ENCODE measurements around the gene CHAD. TPM values are rescaled to one million over a fixed set of nuclear protein-coding genes. Genes with fewer than 3 reads are reported as not detected.

CHAD gene
- total RNA-seq, 3 donors from 2014 or later: 2.3 to 5.6 TPM; not detected in 1

DNA sequence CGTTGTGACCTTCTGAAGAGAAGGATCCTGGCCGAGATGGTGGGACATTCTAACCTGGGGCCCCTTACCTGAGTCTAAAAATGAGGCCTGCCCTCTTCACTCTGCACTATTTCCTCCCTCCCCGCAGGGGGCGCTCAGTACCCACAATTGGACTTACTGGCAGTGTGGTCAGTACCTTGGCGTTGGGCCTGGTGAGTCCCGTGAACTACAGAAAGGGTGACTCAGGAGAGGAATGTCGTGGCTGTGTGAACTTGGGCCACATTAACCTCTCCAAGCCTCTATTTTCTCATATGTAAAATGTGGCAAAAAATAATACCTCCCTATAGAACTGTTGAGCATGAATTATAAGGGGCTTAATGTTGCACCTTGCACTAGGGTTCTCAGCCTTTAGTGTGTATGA, 13.8 kb upstream of the CHAD start:
- intact Hi-C loops (cut with DNase I; ENCODE audit: low total_unique reads): no loop called here
- Histone ChIP-seq H3K27me3 (no peaks in the 10 kb centered on the region), H3K27ac (peak overlapping the region; percentile 79 to 83), H3K4me3 (no peak overlapping the region), H3K4me1 (peaks cover 0 to 7% of the 10 kb centered on the region in 2 donors), H3K36me3 (no peaks in the 10 kb centered on the region), H3K9me3 (no peaks in the 10 kb centered on the region)
- DNase-seq (ENCODE audit: low spot score in 2 of 2): peak; percentile 96 to 98
- TF ChIP-seq POLR2A (IDR thresholded peaks at IDR 0.05): no peak
- peak; percentile 90 to 94 (median 92) for TF ChIP-seq POLR2AphosphoS5 (IDR thresholded peaks at IDR 0.05)
- peak; percentile 86 to 95 (median 95) for TF ChIP-seq CTCF (IDR thresholded peaks at IDR 0.05)

- H3K4me1 ChIP-seq: peaks cover 0 to 7% of the 10 kb centered on the region in 2 donors
- peak overlapping the region; percentile 79 to 83 for H3K27ac ChIP-seq
- DNase-seq (ENCODE audit: low spot score in 2 of 2): no peak
- no peaks in the 10 kb centered on the region for H3K36me3 ChIP-seq
- intact Hi-C loops (cut with DNase I; ENCODE audit: low total_unique reads): no loop called here
- no peaks in the 10 kb centered on the region for H3K27me3 ChIP-seq
- no peak for TF ChIP-seq POLR2AphosphoS5 (IDR thresholded peaks at IDR 0.05)
- TF ChIP-seq POLR2A (IDR thresholded peaks at IDR 0.05): no peak
- H3K4me3 ChIP-seq: no peak overlapping the region
- H3K9me3 ChIP-seq: no peaks in the 10 kb centered on the region
Measured at GRCh38 chr17:50482110-50482509, 13.4 kb upstream of the CHAD start.

- Histone ChIP-seq H3K4me1 (peaks cover 0 to 7% of the 10 kb centered on the region in 2 donors), H3K27me3 (no peaks in the 10 kb centered on the region), H3K36me3 (no peaks in the 10 kb centered on the region), H3K4me3 (no peak overlapping the region), H3K9me3 (no peaks in the 10 kb centered on the region), H3K27ac (peak overlapping the region; percentile 79 to 83)
- intact Hi-C loops (cut with DNase I; ENCODE audit: low total_unique reads): no loop called here
- DNase-seq (ENCODE audit: low spot score in 2 of 2): no peak
- TF ChIP-seq POLR2AphosphoS5 (IDR thresholded peaks at IDR 0.05) (no peak), POLR2A (IDR thresholded peaks at IDR 0.05) (no peak), CTCF (IDR thresholded peaks at IDR 0.05) (no peak)
Measured at GRCh38 chr17:50481648-50482047, 13.0 kb upstream of the CHAD start.

DNA sequence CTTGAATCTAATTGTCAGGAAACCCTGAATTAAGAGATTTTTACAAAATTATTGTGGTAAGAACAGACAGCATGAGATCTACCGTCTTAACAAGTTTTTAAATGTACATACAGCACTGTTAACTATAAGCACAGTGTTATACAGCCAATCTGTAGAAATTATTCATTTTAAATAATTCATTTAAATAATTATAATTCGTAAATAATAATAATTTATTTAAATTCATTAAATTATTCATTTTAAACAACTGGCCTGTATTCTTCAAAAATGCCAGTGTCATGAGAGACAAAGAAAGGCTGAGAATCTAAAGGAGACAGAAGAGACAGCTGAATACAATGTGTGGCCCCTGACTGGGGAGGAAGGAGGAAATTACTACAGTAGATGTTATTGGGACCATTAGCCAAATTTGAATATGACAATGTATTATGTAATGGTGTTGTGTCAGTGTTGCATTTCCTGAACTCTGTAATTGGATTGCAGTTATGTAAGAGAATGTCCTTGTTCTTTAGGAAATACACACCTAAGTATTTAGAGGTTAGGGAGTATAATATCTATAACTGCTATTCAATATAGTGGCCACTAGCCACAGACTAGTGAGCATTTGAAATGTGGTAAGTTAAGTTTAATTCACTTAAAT, 12.3 kb upstream of the CHAD start:
- Histone ChIP-seq H3K4me3 (no peak overlapping the region), H3K9me3 (no peaks in the 10 kb centered on the region), H3K36me3 (no peaks in the 10 kb centered on the region), H3K4me1 (peaks cover 0 to 7% of the 10 kb centered on the region in 2 donors), H3K27ac (peak overlapping the region in 1 of 2 donors; percentile 93), H3K27me3 (no peaks in the 10 kb centered on the region)
- DNase-seq (ENCODE audit: low spot score in 2 of 2): no peak
- TF ChIP-seq CTCF (IDR thresholded peaks at IDR 0.05): no peak
- TF ChIP-seq POLR2AphosphoS5 (IDR thresholded peaks at IDR 0.05): no peak
- TF ChIP-seq POLR2A (IDR thresholded peaks at IDR 0.05): no peak
- intact Hi-C loops (cut with DNase I; ENCODE audit: low total_unique reads): no loop called here

DNA sequence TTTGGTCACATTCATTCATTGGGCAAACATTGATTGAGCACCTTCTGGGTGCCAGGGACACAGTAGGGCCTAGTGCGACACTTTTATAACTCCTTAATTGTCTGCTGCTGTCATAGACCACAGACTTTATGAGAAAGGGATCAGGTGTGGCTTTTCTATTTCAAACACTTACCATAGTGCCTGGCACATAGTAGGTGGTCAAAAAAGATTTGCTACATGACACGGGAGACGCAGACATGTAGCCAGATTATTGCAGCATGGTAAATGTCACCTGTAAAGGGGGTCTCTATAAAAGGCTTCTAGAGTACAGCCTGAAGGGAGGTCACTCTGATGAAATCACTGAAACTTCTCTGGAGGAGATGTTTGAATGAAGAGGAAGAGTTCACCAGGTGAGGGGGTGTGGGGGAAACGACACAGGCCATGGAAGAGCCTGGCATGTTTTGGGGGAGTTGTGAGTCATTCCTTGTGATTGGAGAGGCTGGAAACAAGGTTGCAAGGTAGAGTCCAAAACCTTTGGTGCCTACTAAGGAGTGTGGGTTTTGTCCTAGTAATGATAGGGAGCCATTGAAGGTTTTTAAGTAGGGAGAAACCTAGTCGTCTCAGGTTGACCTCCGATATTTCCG, 11.6 kb upstream of the CHAD start:
- H3K4me1 ChIP-seq: peaks cover 0 to 7% of the 10 kb centered on the region in 2 donors
- H3K36me3 ChIP-seq: no peaks in the 10 kb centered on the region
- no peaks in the 10 kb centered on the region for H3K9me3 ChIP-seq
- peak overlapping the region; percentile 93 to 94 for H3K27ac ChIP-seq
- H3K27me3 ChIP-seq: no peaks in the 10 kb centered on the region
- TF ChIP-seq POLR2AphosphoS5 (IDR thresholded peaks at IDR 0.05) (no peak), CTCF (IDR thresholded peaks at IDR 0.05) (no peak)
- H3K4me3 ChIP-seq: peak overlapping the region in 1 of 3 donors; percentile 83
- DNase-seq (ENCODE audit: low spot score in 2 of 2): no peak
- intact Hi-C loops (cut with DNase I; ENCODE audit: low total_unique reads): no loop called here
